ENCODE data around the gene UBB. TPM values are rescaled to one million over a fixed set of nuclear protein-coding genes. Genes with fewer than 3 reads are reported as not detected.

Gene UBB
- total and polyA plus RNA-seq, 2 experiments from 2014 or later: 1,250 to 2,041 TPM

GRCh38 chr17:16419929-16420271 is 39.0 kb downstream of the UBB start:
- H3K4me3 ChIP-seq: no peak overlapping the region
- 88% methylated on average over 9 of the region's 10 CpGs for WGBS (ENCODE audit: low lambda C conversion rate, missing lambda C conversion rate)
- peak; percentile 5 for DNase-seq (ENCODE audit: low spot score)
- H3K4me2 ChIP-seq: no peak overlapping the region
- H3K36me3 ChIP-seq (replicated peaks; ENCODE audit: insufficient read depth, low read depth): no peaks in the 10 kb centered on the region
- no peaks in the 10 kb centered on the region for H3K9me2 ChIP-seq (replicated peaks; ENCODE audit: insufficient read depth)
- no peaks in the 10 kb centered on the region for H3K79me2 ChIP-seq
- H3K4me1 ChIP-seq (ENCODE audit: insufficient read depth): peaks cover 23% of the 10 kb centered on the region
- no peak overlapping the region for H2AFZ ChIP-seq
- H3K27me3 ChIP-seq: no peaks in the 10 kb centered on the region
- peak overlapping the region; percentile 86 for H3K27ac ChIP-seq
- no peaks in the 10 kb centered on the region for H4K20me1 ChIP-seq (ENCODE audit: insufficient read depth, poor library complexity, severe bottlenecking)
- TF ChIP-seq CTCF (IDR thresholded peaks at IDR 0.05; ENCODE audit: poor library complexity) (no peak), EZH2 (IDR thresholded peaks at IDR 0.05; ENCODE audit: borderline replicate concordance) (no peak), EZH2phosphoT487 (IDR thresholded peaks at IDR 0.05; ENCODE audit: low read depth, severe bottlenecking, unreplicated experiment) (no peak)
- no peaks in the 10 kb centered on the region for H3K9me3 ChIP-seq (ENCODE audit: low read depth)

- H3K27me3 ChIP-seq: no peaks in the 10 kb centered on the region
- no peak for DNase-seq (ENCODE audit: low spot score)
- H2AFZ ChIP-seq: no peak overlapping the region
- no peaks in the 10 kb centered on the region for H3K36me3 ChIP-seq (replicated peaks; ENCODE audit: insufficient read depth, low read depth)
- no peak overlapping the region for H3K4me3 ChIP-seq
- no peaks in the 10 kb centered on the region for H3K79me2 ChIP-seq
- no peak for TF ChIP-seq EZH2phosphoT487 (IDR thresholded peaks at IDR 0.05; ENCODE audit: low read depth, severe bottlenecking, unreplicated experiment)
- no peak for TF ChIP-seq EZH2 (IDR thresholded peaks at IDR 0.05; ENCODE audit: borderline replicate concordance)
- TF ChIP-seq CTCF (IDR thresholded peaks at IDR 0.05; ENCODE audit: poor library complexity): no peak
- H3K9me3 ChIP-seq (ENCODE audit: low read depth): no peaks in the 10 kb centered on the region
- peaks cover 17% of the 10 kb centered on the region for H3K4me1 ChIP-seq (ENCODE audit: insufficient read depth)
- H3K9me2 ChIP-seq (replicated peaks; ENCODE audit: insufficient read depth): no peaks in the 10 kb centered on the region
- H4K20me1 ChIP-seq (ENCODE audit: insufficient read depth, poor library complexity, severe bottlenecking): no peaks in the 10 kb centered on the region
- no peak overlapping the region for H3K27ac ChIP-seq
- H3K4me2 ChIP-seq: no peak overlapping the region
- WGBS (ENCODE audit: low lambda C conversion rate, missing lambda C conversion rate): 88% methylated on average over 7 of the region's 7 CpGs
These were observed 41.5 kb downstream of the UBB start for GRCh38 chr17:16422416-16422815.

- Histone ChIP-seq H3K4me1 (ENCODE audit: insufficient read depth) (peaks cover 17% of the 10 kb centered on the region), H3K36me3 (replicated peaks; ENCODE audit: insufficient read depth, low read depth) (no peaks in the 10 kb centered on the region), H3K4me3 (no peak overlapping the region), H3K9me2 (replicated peaks; ENCODE audit: insufficient read depth) (no peaks in the 10 kb centered on the region), H3K79me2 (no peaks in the 10 kb centered on the region), H2AFZ (no peak overlapping the region), H3K27ac (no peak overlapping the region), H3K27me3 (no peaks in the 10 kb centered on the region), H4K20me1 (ENCODE audit: insufficient read depth, poor library complexity, severe bottlenecking) (no peaks in the 10 kb centered on the region), H3K4me2 (no peak overlapping the region), H3K9me3 (ENCODE audit: low read depth) (no peaks in the 10 kb centered on the region)
- 95% methylated on average over 10 of the region's 10 CpGs for WGBS (ENCODE audit: low lambda C conversion rate, missing lambda C conversion rate)
- TF ChIP-seq CTCF (IDR thresholded peaks at IDR 0.05; ENCODE audit: poor library complexity) (no peak), EZH2 (IDR thresholded peaks at IDR 0.05; ENCODE audit: borderline replicate concordance) (no peak), EZH2phosphoT487 (IDR thresholded peaks at IDR 0.05; ENCODE audit: low read depth, severe bottlenecking, unreplicated experiment) (no peak)
- DNase-seq (ENCODE audit: low spot score): no peak
These were observed 42.5 kb downstream of the UBB start for GRCh38 chr17:16423226-16423872.

Data from hepatocyte (in vitro differentiated cells).